ENCODE data around the gene IRX3.

Gene IRX3

GRCh38 chr16:54288030-54288834 is 1.6 kb upstream of the IRX3 start:
- Mint-ChIP-seq H3K27me3 (peaks cover 65 to 95% of the 10 kb centered on the region in 2 donors), H3K4me1 (ENCODE audit: low read depth in 2 of 2) (peaks cover 12 to 13% of the 10 kb centered on the region in 2 donors), H3K4me3 (no peak overlapping the region)

GRCh38 chr16:54287131-54288029 is 793 bp upstream of the IRX3 start:
- Mint-ChIP-seq H3K4me3 (peak overlapping the region in 1 of 2 donors; percentile 19), H3K27me3 (peaks cover 66 to 95% of the 10 kb centered on the region in 2 donors), H3K27ac (no peak overlapping the region), H3K36me3 (ENCODE audit: insufficient read depth) (peaks cover 8% of the 10 kb centered on the region), H3K9me3 (no peaks in the 10 kb centered on the region), H3K4me1 (ENCODE audit: low read depth in 2 of 2) (peaks cover 15 to 16% of the 10 kb centered on the region in 2 donors)
- no peak for DNase-seq
- no peak for ATAC-seq (replicated peaks)

More at GRCh38 chr16:54288030-54288834, 1.6 kb upstream of the IRX3 start:
- no peak for DNase-seq
- Mint-ChIP-seq H3K27ac (no peak overlapping the region), H3K9me3 (no peaks in the 10 kb centered on the region), H3K36me3 (ENCODE audit: insufficient read depth) (peaks cover 8% of the 10 kb centered on the region)
- no peak for ATAC-seq (replicated peaks)

- Mint-ChIP-seq H3K36me3 (ENCODE audit: insufficient read depth) (peaks cover 8% of the 10 kb centered on the region), H3K27ac (no peak overlapping the region), H3K4me3 (peak overlapping the region; percentile 47 to 57), H3K27me3 (peaks cover 69 to 95% of the 10 kb centered on the region in 2 donors), H3K4me1 (ENCODE audit: low read depth in 2 of 2) (peaks cover 15 to 17% of the 10 kb centered on the region in 2 donors), H3K9me3 (no peaks in the 10 kb centered on the region)
- no peak for DNase-seq
- no peak for ATAC-seq (replicated peaks)
Measured at GRCh38 chr16:54286090-54286365, 559 bp downstream of the IRX3 start.

- Mint-ChIP-seq H3K36me3 (ENCODE audit: insufficient read depth) (peaks cover 8% of the 10 kb centered on the region), H3K4me3 (peak overlapping the region; percentile 54 to 62), H3K9me3 (no peaks in the 10 kb centered on the region), H3K4me1 (ENCODE audit: low read depth in 2 of 2) (peaks cover 10 to 15% of the 10 kb centered on the region in 2 donors), H3K27ac (no peak overlapping the region), H3K27me3 (peaks cover 69 to 95% of the 10 kb centered on the region in 2 donors)
- no peak for ATAC-seq (replicated peaks)
- DNase-seq, result no peak
Measured at GRCh38 chr16:54285414-54286089, 1.0 kb downstream of the IRX3 start.

GRCh38 chr16:54284931-54285413 is 1.6 kb downstream of the IRX3 start:
- ATAC-seq (replicated peaks), result no peak
- H3K27me3 Mint-ChIP-seq, result peaks cover 69 to 95% of the 10 kb centered on the region in 2 donors
- peak overlapping the region; percentile 54 to 62 for H3K4me3 Mint-ChIP-seq
- H3K27ac Mint-ChIP-seq, result no peak overlapping the region
- peaks cover 8% of the 10 kb centered on the region for H3K36me3 Mint-ChIP-seq (ENCODE audit: insufficient read depth)
- no peak for DNase-seq
- H3K9me3 Mint-ChIP-seq, result no peaks in the 10 kb centered on the region
- peaks cover 10 to 15% of the 10 kb centered on the region in 2 donors for H3K4me1 Mint-ChIP-seq (ENCODE audit: low read depth in 2 of 2)

- H3K4me1 Mint-ChIP-seq (ENCODE audit: low read depth in 2 of 2), result peaks cover 10 to 12% of the 10 kb centered on the region in 2 donors
- peak overlapping the region in 1 of 2 donors; percentile 54 for H3K4me3 Mint-ChIP-seq
- no peak for ATAC-seq (replicated peaks)
- no peak overlapping the region for H3K27ac Mint-ChIP-seq
- peaks cover 8% of the 10 kb centered on the region for H3K36me3 Mint-ChIP-seq (ENCODE audit: insufficient read depth)
- DNase-seq, result no peak
- peaks cover 69 to 95% of the 10 kb centered on the region in 2 donors for H3K27me3 Mint-ChIP-seq
- H3K9me3 Mint-ChIP-seq, result no peaks in the 10 kb centered on the region
Measured at GRCh38 chr16:54284319-54284930, 2.2 kb downstream of the IRX3 start.

GRCh38 chr16:54283725-54284318 is 2.8 kb downstream of the IRX3 start:
- Mint-ChIP-seq H3K36me3 (ENCODE audit: insufficient read depth) (peaks cover 8% of the 10 kb centered on the region), H3K4me3 (peak overlapping the region in 1 of 2 donors; percentile 1), H3K4me1 (ENCODE audit: low read depth in 2 of 2) (peaks cover 10 to 12% of the 10 kb centered on the region in 2 donors), H3K27ac (no peak overlapping the region), H3K27me3 (peaks cover 69 to 95% of the 10 kb centered on the region in 2 donors), H3K9me3 (no peaks in the 10 kb centered on the region)
- no peak for DNase-seq
- no peak for ATAC-seq (replicated peaks)

- Mint-ChIP-seq H3K36me3 (ENCODE audit: insufficient read depth) (peaks cover 4% of the 10 kb centered on the region), H3K4me3 (peak overlapping the region in 1 of 2 donors; percentile 33), H3K9me3 (no peaks in the 10 kb centered on the region), H3K4me1 (ENCODE audit: low read depth in 2 of 2) (peaks cover 10 to 12% of the 10 kb centered on the region in 2 donors), H3K27me3 (peaks cover 66 to 95% of the 10 kb centered on the region in 2 donors), H3K27ac (no peak overlapping the region)
- ATAC-seq (replicated peaks) (no peak), DNase-seq (no peak)
Measured at GRCh38 chr16:54282928-54283724, 3.5 kb downstream of the IRX3 start.

- no peak for DNase-seq
- no peak overlapping the region for H3K4me3 Mint-ChIP-seq
- ATAC-seq (replicated peaks), result no peak
- peaks cover 67 to 90% of the 10 kb centered on the region in 2 donors for H3K27me3 Mint-ChIP-seq
- H3K36me3 Mint-ChIP-seq (ENCODE audit: insufficient read depth), result peaks cover 4% of the 10 kb centered on the region
- no peak overlapping the region for H3K27ac Mint-ChIP-seq
- H3K9me3 Mint-ChIP-seq, result no peaks in the 10 kb centered on the region
- peaks cover 10 to 12% of the 10 kb centered on the region in 2 donors for H3K4me1 Mint-ChIP-seq (ENCODE audit: low read depth in 2 of 2)
Measured at GRCh38 chr16:54282202-54282927, 4.2 kb downstream of the IRX3 start.

GRCh38 chr16:54281535-54282201 is 4.9 kb downstream of the IRX3 start:
- ATAC-seq (replicated peaks), result no peak
- Mint-ChIP-seq H3K4me1 (ENCODE audit: low read depth in 2 of 2) (peaks cover 10 to 12% of the 10 kb centered on the region in 2 donors), H3K36me3 (ENCODE audit: insufficient read depth) (peaks cover 4% of the 10 kb centered on the region), H3K27ac (no peak overlapping the region), H3K4me3 (no peak overlapping the region), H3K27me3 (peaks cover 67 to 86% of the 10 kb centered on the region in 2 donors), H3K9me3 (no peaks in the 10 kb centered on the region)
- DNase-seq, result no peak

- Mint-ChIP-seq H3K27me3 (peaks cover 61 to 87% of the 10 kb centered on the region in 2 donors), H3K36me3 (ENCODE audit: insufficient read depth) (peaks cover 4% of the 10 kb centered on the region), H3K27ac (no peak overlapping the region), H3K4me1 (ENCODE audit: low read depth in 2 of 2) (peaks cover 8 to 10% of the 10 kb centered on the region in 2 donors), H3K9me3 (no peaks in the 10 kb centered on the region), H3K4me3 (no peak overlapping the region)
- no peak for DNase-seq
- no peak for ATAC-seq (replicated peaks)
Measured at GRCh38 chr16:54280751-54281150, 5.8 kb downstream of the IRX3 start.

All from effector memory CD8-positive, alpha-beta T cell (primary cell).